A549 (cell line): Measurements from ENCODE around the gene ZPBP2. TPM values are rescaled to one million over a fixed set of nuclear protein-coding genes. Genes with fewer than 3 reads are reported as not detected.
A peak's percentile ranks its signal among the peaks of the same experiment; 100 is the strongest.

Source experiments
- ATAC-seq, 2 experiments: fragments of 200-7000 bp in 1 of 2; fragments of >200 bp in 1 of 2; cut with Nextera tagmentation in 1 of 2; cut with Tn5 transposase in 1 of 2; 3 replicates each; pipeline versions ENCODE4 v1.8.0 to v1.9.1; 2018 to 2020; ENCODE audit warnings: mild to moderate bottlenecking in 1 of 2, moderate library complexity in 1 of 2
- CTCF ChIA-PET: fragments of 300-600 bp; sonication (Branson Sonifier 250); formaldehyde crosslinking; extraction: SDS; loops from one replicate; lab custom pipeline; 2021; ENCODE audit warnings: antibody characterized with exemption, inconsistent platforms; lab: Yijun Ruan, JAX
- POLR2A ChIA-PET: fragments of 350-600 bp; formaldehyde crosslinking; extraction: SDS; loops from one replicate; lab custom pipeline; 2021; ENCODE audit warnings: antibody characterized with exemption, inconsistent platforms; lab: Yijun Ruan, JAX
- DNase-seq, 2 experiments: peaks; one replicate each; pipeline versions ENCODE4 v3.0.0 to v3.0.0-alpha.2; 2011 to 2016; ENCODE audit warnings: low read depth in 1 of 2, low spot score in 1 of 2
- FAIRE-seq: peaks from 2 replicates; lab custom pipeline; 2011; peaks lifted over from hg19 to GRCh38; lab: Jason Lieb, UNC
- H3K27ac ChIP-seq, 2 experiments: fragments of >200 bp; sonication (Bioruptor Twin); formaldehyde crosslinking; 3 replicates each; pipeline ENCODE4 v1.5.1; 2016 to 2017
- H3K4me1 ChIP-seq: fragments of >200 bp; sonication (Bioruptor Twin); formaldehyde crosslinking; 3 replicates; pipeline ENCODE4 v1.6.1; 2016
- H3K4me2 ChIP-seq: fragments of >200 bp; sonication (Bioruptor Twin); formaldehyde crosslinking; 3 replicates; pipeline ENCODE4 v1.6.1; 2016
- H3K4me3 ChIP-seq: fragments of >200 bp; sonication (Bioruptor Twin); formaldehyde crosslinking; 3 replicates; pipeline ENCODE4 v1.5.1; 2016
- H3K9me3 ChIP-seq: fragments of >200 bp; sonication (Bioruptor Twin); formaldehyde crosslinking; 3 replicates; pipeline ENCODE4 v1.6.1; 2016
- ATOH8 ChIP-seq: fragments of 250-450 bp; sonication (Bioruptor Pico); IDR thresholded peaks from 2 replicates; pipeline ENCODE4 v1.5.0; 2020; ENCODE audit warnings: low read depth, mild to moderate bottlenecking, moderate library complexity
- BHLHE40 ChIP-seq: IDR thresholded peaks from 2 replicates; pipeline ENCODE4 v1.6.1; 2012; ENCODE audit warnings: low read depth, low read length, inconsistent platforms
- CBX2 ChIP-seq: fragments of 200-600 bp; sonication (generic); IDR thresholded peaks from 2 replicates; pipeline ENCODE4 v1.6.1; 2016; ENCODE audit warnings: low read depth, mild to moderate bottlenecking, borderline replicate concordance
- CTCF ChIP-seq: fragments of >200 bp; sonication (Bioruptor Twin); formaldehyde crosslinking; IDR thresholded peaks from 3 replicates; pipeline ENCODE4 v1.5.1; 2016
- EHMT2 ChIP-seq: fragments of 200-600 bp; sonication (generic); IDR thresholded peaks from 2 replicates; pipeline ENCODE4 v1.6.1; 2016; ENCODE audit warnings: antibody characterized with exemption, low read depth, mild to moderate bottlenecking, moderate library complexity
- FOSB ChIP-seq: fragments of 250-450 bp; sonication (Bioruptor Pico); IDR thresholded peaks from 2 replicates; pipeline ENCODE4 v1.5.0; 2020; ENCODE audit warnings: mild to moderate bottlenecking, moderate library complexity
- FOSL2 ChIP-seq, 2 experiments: fragments of 450-650 bp in 1 of 2; fragments of >200 bp in 1 of 2; sonication (Bioruptor Twin) in 1 of 2; formaldehyde crosslinking; IDR thresholded peaks; 2 replicates each; pipeline versions ENCODE4 v1.5.0 to v1.6.1; 2016 to 2020; ENCODE audit warnings: mild to moderate bottlenecking in 1 of 2, moderate library complexity in 1 of 2
- FOXS1 ChIP-seq: fragments of 250-450 bp; sonication (Bioruptor Pico); IDR thresholded peaks from 2 replicates; pipeline ENCODE4 v1.5.0; 2020; ENCODE audit warnings: mild to moderate bottlenecking, moderate library complexity
- HDAC2 ChIP-seq: fragments of 200-600 bp; sonication (generic); IDR thresholded peaks from 2 replicates; pipeline ENCODE4 v1.6.1; 2016
- HES2 ChIP-seq: fragments of >200 bp; sonication (Bioruptor Twin); formaldehyde crosslinking; IDR thresholded peaks from 2 replicates; pipeline ENCODE4 v1.6.1; 2016
- JUNB ChIP-seq: fragments of >200 bp; sonication (Bioruptor Twin); formaldehyde crosslinking; IDR thresholded peaks from 2 replicates; pipeline ENCODE4 v1.6.1; 2016
- MAZ ChIP-seq: fragments of 150-350 bp; IDR thresholded peaks from 2 replicates; pipeline ENCODE4 v1.6.1; 2014; ENCODE audit warnings: antibody characterized with exemption, low read depth, low read length, borderline replicate concordance
- MYC ChIP-seq: IDR thresholded peaks from 2 replicates; pipeline ENCODE4 v1.6.1; 2012; ENCODE audit warnings: mild to moderate bottlenecking, inconsistent platforms, low read length, improper control_type of control experiment, borderline replicate concordance
- NR3C1 ChIP-seq: fragments of >200 bp; sonication (Bioruptor Twin); formaldehyde crosslinking; IDR thresholded peaks from 3 replicates; pipeline ENCODE4 v1.6.1; 2017
- PBX3 ChIP-seq: IDR thresholded peaks from 2 replicates; pipeline ENCODE4 v1.6.1; 2012
- PHF8 ChIP-seq: fragments of 200-600 bp; sonication (generic); IDR thresholded peaks from 2 replicates; pipeline ENCODE4 v1.6.1; 2016; ENCODE audit warnings: low read depth, mild to moderate bottlenecking, antibody characterized with exemption, moderate library complexity, borderline replicate concordance
- RAD21 ChIP-seq, 2 experiments: fragments of >200 bp in 1 of 2; sonication (Bioruptor Twin) in 1 of 2; formaldehyde crosslinking in 1 of 2; IDR thresholded peaks in 1 of 2; conservative IDR thresholded peaks in 1 of 2; 2 replicates in 1 of 2; 3 replicates in 1 of 2; pipeline ENCODE4 v1.6.1; 2012 to 2018; ENCODE audit warnings: inconsistent platforms in 1 of 2
- RCOR1 ChIP-seq: fragments of 150-350 bp; IDR thresholded peaks from 2 replicates; pipeline ENCODE4 v1.6.1; 2014; ENCODE audit warnings: antibody characterized with exemption, low read length, low read depth
- RNF2 ChIP-seq: fragments of 200-600 bp; sonication (generic); IDR thresholded peaks from 2 replicates; pipeline ENCODE4 v1.6.1; 2016; ENCODE audit warnings: low read depth, mild to moderate bottlenecking, antibody characterized with exemption, moderate library complexity, borderline replicate concordance
- TFCP2L1 ChIP-seq: fragments of 250-450 bp; sonication (Bioruptor Pico); IDR thresholded peaks from 2 replicates; pipeline ENCODE4 v1.5.0; 2021; ENCODE audit warnings: mild to moderate bottlenecking
- WGBS: methylation state at CpG from one replicate; pipeline ENCODE4 v1.1.6; 2017; ENCODE audit errors: missing lambda C conversion rate; 5-methylcytosine and 5-hydroxymethylcytosine counted together
- polyA plus RNA-seq, 4 experiments: library from polyadenylated mRNA; depleted of rRNA in 3 of 4; stranded (reverse); fragments of >200 nt; fragmentation: RNase III in 1 of 4; extraction: RNeasy Plus Mini Kit Qiagen cat#74134 plus additional on column Dnase treatment in 1 of 4; gene quantifications; 2 replicates in 3 of 4; 3 replicates in 1 of 4; pipeline ENCODE4 v1.2.3, GENCODE V29; 2011 to 2017

Gene ZPBP2
- polyA plus RNA-seq, 2 of the 4 experiments (the other 2 are of a cell fraction), result not detected

- H3K4me2 ChIP-seq, result no peak overlapping the region
- ATAC-seq (no peak), DNase-seq (no peak), FAIRE-seq (no peak)
- H3K27ac ChIP-seq, result no peak overlapping the region
- no peaks in the 10 kb centered on the region for H3K9me3 ChIP-seq
- H3K4me1 ChIP-seq, result peaks cover 27% of the 10 kb centered on the region
- POLR2A ChIA-PET, result no interaction called here
- H3K4me3 ChIP-seq, result no peak overlapping the region
- CTCF ChIA-PET, result interaction anchor here (1.4 to 4.0 kb wide), 3 partner anchors 16 to 56 kb away, joined by 4 to 18 read pairs (median 11); partner anchors contain the start of gene PSMD3
- WGBS, result 77% methylated on average over 17 of the region's 17 CpGs
- TF ChIP-seq PHF8 (no peak), RAD21 (conservative IDR thresholded peaks at IDR 0.05 in 1 of 2, IDR thresholded peaks at IDR 0.05 in 1 of 2) (no peak), CTCF (0 out of 3 replicates have a peak, but pooled peaks have one; percentile 10)
These were observed 56.1 kb downstream of the ZPBP2 start for GRCh38 chr17:39923836-39924690.

- WGBS, result 87% methylated on average over 3 of the region's 3 CpGs
- TF ChIP-seq FOXS1, result no peak
- no peak for TF ChIP-seq EHMT2
- TF ChIP-seq MYC, result no peak
- TF ChIP-seq RAD21 (conservative IDR thresholded peaks at IDR 0.05 in 1 of 2, IDR thresholded peaks at IDR 0.05 in 1 of 2), result no peak
- TF ChIP-seq NR3C1, result no peak
- no peak for TF ChIP-seq PBX3
- TF ChIP-seq FOSB, result no peak
- TF ChIP-seq FOSL2 (IDR thresholded peaks at IDR 0.05), result no peak
- TF ChIP-seq FOSL2 (CRISPR knock-in tag; IDR thresholded peaks at IDR 0.05), result no peak
- no peak for TF ChIP-seq MAZ
- TF ChIP-seq BHLHE40, result no peak
- TF ChIP-seq, all 56 proteins: peak for 0
- Histone ChIP-seq H3K4me1 (peaks cover 33% of the 10 kb centered on the region), H3K4me2 (no peak overlapping the region), H3K27ac (no peak overlapping the region), H3K4me3 (no peak overlapping the region), H3K9me3 (no peaks in the 10 kb centered on the region)
- FAIRE-seq (no peak), DNase-seq (no peak), ATAC-seq (no peak)
- POLR2A ChIA-PET, result no interaction called here
- CTCF ChIA-PET, result interaction anchor here (4.0 kb wide), 1 partner anchor 15 kb away, joined by 18 read pairs; no protein-coding TSS in a partner anchor
These were observed 56.7 kb downstream of the ZPBP2 start for GRCh38 chr17:39924691-39925055.

GRCh38 chr17:39925282-39926134, 57.5 kb downstream of the ZPBP2 start:
- no peak for TF ChIP-seq CBX2
- TF ChIP-seq HDAC2, result no peak
- TF ChIP-seq EHMT2, result no peak
- no peak for TF ChIP-seq HES2
- no peak for TF ChIP-seq RNF2
- no peak for TF ChIP-seq TFCP2L1
- TF ChIP-seq ATOH8, result no peak
- TF ChIP-seq RCOR1, result no peak
- TF ChIP-seq JUNB, result no peak
- no peak for ATAC-seq
- Histone ChIP-seq H3K4me2 (peak overlapping the region; percentile 85; the same call in 1 of the 3 replicates), H3K27ac (no peak overlapping the region), H3K9me3 (no peaks in the 10 kb centered on the region), H3K4me3 (no peak overlapping the region), H3K4me1 (peaks cover 41% of the 10 kb centered on the region)
- 89% methylated on average over 11 of the region's 11 CpGs for WGBS
- POLR2A ChIA-PET, result no interaction called here
- FAIRE-seq, result no peak
- CTCF ChIA-PET, result interaction anchor here (0.9 to 4.0 kb wide), 4 partner anchors 14 to 172 kb away, joined by 3 to 18 read pairs (median 4); partner anchors contain the start of gene PSMD3
- DNase-seq, result no peak
